Measurements from ENCODE around the gene ASXL1. TPM values are rescaled to one million over a fixed set of nuclear protein-coding genes. Genes with fewer than 3 reads are reported as not detected.

Gene ASXL1
- total RNA-seq, 2 donors from 2014 or later: 74.5 to 135 TPM

- ATAC-seq (ENCODE audit: insufficient number of reproducible peaks, low FRiP score, low read depth) (no peak), DNase-seq (ENCODE audit: low spot score) (no peak)
- Histone ChIP-seq H3K9me3 (no peaks in the 10 kb centered on the region), H3K4me3 (no peak overlapping the region), H3K36me3 (no peaks in the 10 kb centered on the region), H3K27ac (no peak overlapping the region), H3K4me1 (ENCODE audit: control insufficient read depth in 1 of 2, low read depth in 2 of 2) (peaks cover 11 to 14% of the 10 kb centered on the region in 2 donors), H3K27me3 (replicated peaks; ENCODE audit: insufficient read depth) (no peaks in the 10 kb centered on the region)
- TF ChIP-seq CTCF (IDR thresholded peaks at IDR 0.05): no peak
These were observed 58.1 kb downstream of the ASXL1 start for GRCh38 chr20:32416206-32416605.

- no peaks in the 10 kb centered on the region for H3K27me3 ChIP-seq (replicated peaks; ENCODE audit: insufficient read depth)
- TF ChIP-seq CTCF (IDR thresholded peaks at IDR 0.05): no peak
- H3K36me3 ChIP-seq: no peaks in the 10 kb centered on the region
- H3K4me3 ChIP-seq: no peak overlapping the region
- DNase-seq (ENCODE audit: low spot score) (no peak), ATAC-seq (ENCODE audit: insufficient number of reproducible peaks, low FRiP score, low read depth) (no peak)
- peaks cover 6 to 14% of the 10 kb centered on the region in 2 donors for H3K4me1 ChIP-seq (ENCODE audit: control insufficient read depth in 1 of 2, low read depth in 2 of 2)
- no peak overlapping the region for H3K27ac ChIP-seq
- no peaks in the 10 kb centered on the region for H3K9me3 ChIP-seq
These were observed 60.2 kb downstream of the ASXL1 start for GRCh38 chr20:32418376-32418775.

- Histone ChIP-seq H3K36me3 (no peaks in the 10 kb centered on the region), H3K27me3 (replicated peaks; ENCODE audit: insufficient read depth) (no peaks in the 10 kb centered on the region), H3K4me1 (ENCODE audit: control insufficient read depth in 1 of 2, low read depth in 2 of 2) (no peaks in the 10 kb centered on the region), H3K4me3 (no peak overlapping the region), H3K27ac (no peak overlapping the region), H3K9me3 (no peaks in the 10 kb centered on the region)
- ATAC-seq (ENCODE audit: insufficient number of reproducible peaks, low FRiP score, low read depth): no peak
- no peak for DNase-seq (ENCODE audit: low spot score)
- TF ChIP-seq CTCF (IDR thresholded peaks at IDR 0.05): no peak
These were observed 63.2 kb downstream of the ASXL1 start for GRCh38 chr20:32421290-32421689.

- DNase-seq (ENCODE audit: low spot score): no peak
- no peak overlapping the region for H3K4me3 ChIP-seq
- peaks cover 38% of the 10 kb centered on the region for H3K36me3 ChIP-seq
- no peak for ATAC-seq (ENCODE audit: insufficient number of reproducible peaks, low FRiP score, low read depth)
- H3K27me3 ChIP-seq (replicated peaks; ENCODE audit: insufficient read depth): no peaks in the 10 kb centered on the region
- peaks cover 0 to 4% of the 10 kb centered on the region in 2 donors for H3K4me1 ChIP-seq (ENCODE audit: control insufficient read depth in 1 of 2, low read depth in 2 of 2)
- no peak overlapping the region for H3K27ac ChIP-seq
- no peaks in the 10 kb centered on the region for H3K9me3 ChIP-seq
- TF ChIP-seq CTCF (IDR thresholded peaks at IDR 0.05): no peak
These were observed 69.9 kb downstream of the ASXL1 start for GRCh38 chr20:32427996-32428395.

GRCh38 chr20:32429343-32429742 is 71.2 kb downstream of the ASXL1 start:
- Histone ChIP-seq H3K9me3 (no peaks in the 10 kb centered on the region), H3K4me1 (ENCODE audit: control insufficient read depth in 1 of 2, low read depth in 2 of 2) (peaks cover 0 to 10% of the 10 kb centered on the region in 2 donors), H3K27me3 (replicated peaks; ENCODE audit: insufficient read depth) (no peaks in the 10 kb centered on the region), H3K36me3 (peaks cover 50% of the 10 kb centered on the region), H3K27ac (no peak overlapping the region), H3K4me3 (no peak overlapping the region)
- no peak for ATAC-seq (ENCODE audit: insufficient number of reproducible peaks, low FRiP score, low read depth)
- no peak for DNase-seq (ENCODE audit: low spot score)
- no peak for TF ChIP-seq CTCF (IDR thresholded peaks at IDR 0.05)
